Measurements from ENCODE around the gene CDH5.

DNA sequence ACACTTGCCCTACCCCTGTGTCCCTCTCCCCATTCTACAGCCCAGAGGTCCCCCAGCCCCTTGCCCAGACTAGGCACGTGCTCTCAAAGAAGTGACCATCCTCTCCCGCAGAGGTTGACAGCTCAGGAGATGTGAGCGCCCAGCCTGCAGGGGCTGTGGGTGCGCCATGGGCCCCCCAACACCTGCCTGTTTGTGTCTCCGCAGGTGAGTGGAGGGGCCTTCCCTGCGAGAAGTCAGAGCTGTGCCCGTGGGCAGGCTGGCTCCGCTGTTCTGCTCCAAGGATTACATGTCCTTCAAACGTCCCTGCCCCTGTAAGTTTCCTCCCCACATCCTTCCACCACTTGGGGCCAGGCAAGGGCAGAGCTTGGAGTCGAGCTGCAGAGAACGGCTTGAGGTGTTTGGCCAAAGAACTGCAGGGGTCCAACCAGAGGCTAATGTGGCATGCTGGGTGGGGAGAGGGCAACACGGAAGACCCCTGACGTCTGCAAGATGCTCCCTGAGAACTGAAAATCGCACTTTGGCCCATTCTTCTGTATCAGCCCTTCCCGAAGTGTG lies 71.0 kb downstream of the CDH5 start:
- TF ChIP-seq, protein P1, sequence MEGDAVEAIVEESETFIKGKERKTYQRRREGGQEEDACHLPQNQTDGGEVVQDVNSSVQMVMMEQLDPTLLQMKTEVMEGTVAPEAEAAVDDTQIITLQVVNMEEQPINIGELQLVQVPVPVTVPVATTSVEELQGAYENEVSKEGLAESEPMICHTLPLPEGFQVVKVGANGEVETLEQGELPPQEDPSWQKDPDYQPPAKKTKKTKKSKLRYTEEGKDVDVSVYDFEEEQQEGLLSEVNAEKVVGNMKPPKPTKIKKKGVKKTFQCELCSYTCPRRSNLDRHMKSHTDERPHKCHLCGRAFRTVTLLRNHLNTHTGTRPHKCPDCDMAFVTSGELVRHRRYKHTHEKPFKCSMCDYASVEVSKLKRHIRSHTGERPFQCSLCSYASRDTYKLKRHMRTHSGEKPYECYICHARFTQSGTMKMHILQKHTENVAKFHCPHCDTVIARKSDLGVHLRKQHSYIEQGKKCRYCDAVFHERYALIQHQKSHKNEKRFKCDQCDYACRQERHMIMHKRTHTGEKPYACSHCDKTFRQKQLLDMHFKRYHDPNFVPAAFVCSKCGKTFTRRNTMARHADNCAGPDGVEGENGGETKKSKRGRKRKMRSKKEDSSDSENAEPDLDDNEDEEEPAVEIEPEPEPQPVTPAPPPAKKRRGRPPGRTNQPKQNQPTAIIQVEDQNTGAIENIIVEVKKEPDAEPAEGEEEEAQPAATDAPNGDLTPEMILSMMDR (conservative IDR thresholded peaks at IDR 0.05; ENCODE audit: low read length): no peak
- no peak for TF ChIP-seq EZH2phosphoT487 (IDR thresholded peaks at IDR 0.05; ENCODE audit: borderline replicate concordance, low read depth, low read length)
